SIG-M5 (cell line): ENCODE measurements around the gene PRKCG.

Source experiments
- DNase-seq: peaks from one replicate; lab custom pipeline; 2025; lab: John Stamatoyannopoulos, UW

The PRKCG gene

DNA sequence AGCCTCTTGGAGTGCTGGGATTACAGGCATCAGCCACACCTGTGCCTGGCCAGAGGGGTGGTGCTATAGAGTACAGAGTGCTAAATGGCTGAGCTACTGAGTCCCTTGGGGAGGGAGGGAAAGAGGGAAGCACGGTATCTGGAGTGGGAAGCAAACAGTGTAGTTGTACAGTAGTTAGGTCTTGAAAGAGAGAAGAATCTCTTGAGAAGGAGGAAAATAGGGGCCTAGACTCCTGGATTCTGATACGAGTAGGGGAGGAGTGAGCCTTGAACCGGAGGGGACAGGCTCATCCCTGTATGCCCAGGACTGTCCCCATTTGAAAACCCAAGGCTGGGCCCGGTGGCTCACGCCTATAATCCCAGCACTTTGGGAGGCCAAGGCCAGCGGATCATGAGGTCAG lies 9.2 kb upstream of the PRKCG start:
- no peak for DNase-seq

DNA sequence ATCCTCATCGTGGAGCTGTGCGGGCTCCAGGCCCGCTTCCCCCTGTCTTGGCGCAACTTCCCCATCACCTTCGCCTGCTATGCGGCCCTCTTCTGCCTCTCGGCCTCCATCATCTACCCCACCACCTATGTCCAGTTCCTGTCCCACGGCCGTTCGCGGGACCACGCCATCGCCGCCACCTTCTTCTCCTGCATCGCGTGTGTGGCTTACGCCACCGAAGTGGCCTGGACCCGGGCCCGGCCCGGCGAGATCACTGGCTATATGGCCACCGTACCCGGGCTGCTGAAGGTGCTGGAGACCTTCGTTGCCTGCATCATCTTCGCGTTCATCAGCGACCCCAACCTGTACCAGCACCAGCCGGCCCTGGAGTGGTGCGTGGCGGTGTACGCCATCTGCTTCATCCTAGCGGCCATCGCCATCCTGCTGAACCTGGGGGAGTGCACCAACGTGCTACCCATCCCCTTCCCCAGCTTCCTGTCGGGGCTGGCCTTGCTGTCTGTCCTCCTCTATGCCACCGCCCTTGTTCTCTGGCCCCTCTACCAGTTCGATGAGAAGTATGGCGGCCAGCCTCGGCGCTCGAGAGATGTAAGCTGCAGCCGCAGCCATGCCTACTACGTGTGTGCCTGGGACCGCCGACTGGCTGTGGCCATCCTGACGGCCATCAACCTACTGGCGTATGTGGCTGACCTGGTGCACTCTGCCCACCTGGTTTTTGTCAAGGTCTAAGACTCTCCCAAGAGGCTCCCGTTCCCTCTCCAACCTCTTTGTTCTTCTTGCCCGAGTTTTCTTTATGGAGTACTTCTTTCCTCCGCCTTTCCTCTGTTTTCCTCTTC lies 8.0 kb upstream of the PRKCG start:
- no peak for DNase-seq

DNA sequence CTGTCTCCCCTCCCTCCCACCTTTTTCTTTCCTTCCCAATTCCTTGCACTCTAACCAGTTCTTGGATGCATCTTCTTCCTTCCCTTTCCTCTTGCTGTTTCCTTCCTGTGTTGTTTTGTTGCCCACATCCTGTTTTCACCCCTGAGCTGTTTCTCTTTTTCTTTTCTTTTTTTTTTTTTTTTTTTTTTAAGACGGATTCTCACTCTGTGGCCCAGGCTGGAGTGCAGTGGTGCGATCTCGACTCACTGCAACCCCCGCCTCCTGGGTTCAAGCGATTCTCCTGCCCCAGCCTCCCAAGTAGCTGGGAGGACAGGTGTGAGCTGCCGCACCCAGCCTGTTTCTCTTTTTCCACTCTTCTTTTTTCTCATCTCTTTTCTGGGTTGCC lies 7.4 kb upstream of the PRKCG start:
- DNase-seq, result no peak

DNA sequence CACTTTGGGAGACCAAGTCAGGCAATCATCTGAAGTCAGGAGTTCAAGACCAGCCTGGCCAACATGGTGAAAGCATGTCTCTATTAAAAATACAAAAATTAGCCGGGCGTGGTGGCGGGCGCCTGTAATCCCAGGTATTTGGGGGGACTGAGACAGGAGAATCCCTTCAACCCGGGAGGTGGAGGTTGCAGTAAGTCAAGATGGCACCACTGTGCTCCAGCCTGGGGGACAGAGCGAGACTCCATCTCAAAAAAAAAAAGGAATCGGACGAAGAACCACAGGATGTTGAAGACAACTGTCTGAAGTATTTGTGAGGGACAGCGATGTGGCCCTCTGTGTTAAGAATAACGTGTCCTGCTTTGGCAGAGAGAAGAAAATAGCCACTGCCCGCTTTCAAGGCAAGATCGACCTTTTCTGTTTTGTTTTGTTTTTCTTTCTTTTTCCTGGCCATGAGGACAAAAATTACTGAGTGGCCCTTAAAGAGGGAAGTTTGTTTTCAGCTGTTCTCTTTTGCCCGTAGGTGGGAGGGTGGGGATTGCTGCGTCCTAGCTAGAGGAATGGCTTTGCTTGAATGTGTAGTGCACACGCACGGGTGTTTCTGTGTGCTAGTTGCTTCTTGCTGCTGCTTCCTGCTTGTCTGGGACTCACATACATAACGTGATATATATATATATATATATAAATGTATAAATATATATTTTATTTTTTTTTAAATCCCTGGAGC lies 6.2 kb upstream of the PRKCG start:
- no peak for DNase-seq

DNA sequence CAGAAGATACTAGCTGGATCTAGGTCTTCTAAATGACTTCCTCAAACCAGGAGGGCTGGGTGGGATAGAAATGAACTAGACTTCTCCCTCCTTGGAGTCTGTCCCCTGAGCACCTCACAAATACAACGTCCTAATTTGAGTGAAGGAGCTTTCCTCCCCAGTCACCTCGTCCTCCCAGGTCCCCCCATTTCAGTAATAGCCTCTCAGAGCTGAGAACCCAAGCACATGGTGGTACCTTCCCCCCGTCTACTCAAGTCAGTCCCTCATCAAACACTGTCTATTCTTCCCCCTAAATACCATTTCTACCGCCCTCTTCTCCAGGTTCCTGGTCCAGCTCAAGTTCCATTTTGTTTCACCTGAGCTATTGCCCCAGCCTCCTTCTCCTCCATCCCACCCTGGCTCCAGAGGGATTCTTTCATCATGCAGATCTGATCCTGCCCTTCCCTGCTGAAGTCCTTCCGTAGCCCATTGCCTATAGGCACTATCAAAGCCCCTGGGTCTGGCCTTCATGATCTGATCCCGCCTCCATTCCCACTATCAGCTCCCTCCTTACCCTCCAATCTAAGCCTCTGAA lies 5.3 kb upstream of the PRKCG start:
- DNase-seq, result no peak

DNA sequence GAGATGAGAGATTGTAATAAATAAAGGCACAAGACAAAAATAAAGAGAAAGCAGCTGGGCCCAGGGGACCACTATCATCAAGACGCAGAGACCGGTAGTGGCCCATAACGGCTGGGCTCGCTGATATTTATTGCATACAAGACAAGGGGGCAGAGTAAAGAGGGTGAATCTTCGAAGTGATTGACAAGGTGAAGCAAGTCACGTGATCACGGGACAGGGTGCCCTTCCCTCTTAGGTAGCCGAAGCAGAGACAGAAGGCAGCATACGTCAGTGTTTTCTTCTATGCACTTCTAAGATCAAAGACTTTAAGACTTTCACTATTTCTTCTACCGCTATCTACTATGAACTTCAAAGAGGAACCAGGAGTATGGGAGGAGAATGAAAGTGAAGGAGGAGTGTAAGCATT lies 4.6 kb upstream of the PRKCG start:
- no peak for DNase-seq

DNA sequence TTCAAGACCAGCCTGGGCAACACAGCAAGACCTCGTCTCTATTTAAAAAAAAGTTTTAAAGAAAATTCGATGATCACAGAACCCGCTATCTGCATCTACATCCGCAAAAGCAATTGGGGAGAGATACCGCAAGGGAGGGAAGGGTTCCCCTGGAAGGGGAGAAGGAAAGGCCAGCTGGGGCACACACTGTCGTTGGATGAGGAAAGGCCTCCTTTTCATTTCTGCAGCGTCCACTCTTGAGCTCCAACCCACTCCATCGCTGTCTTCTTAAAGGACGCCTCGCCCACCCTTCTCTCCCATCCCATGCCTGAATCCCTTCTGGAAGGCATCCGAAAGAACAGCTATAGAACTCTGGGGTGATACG lies 3.2 kb upstream of the PRKCG start:
- DNase-seq, result no peak

DNA sequence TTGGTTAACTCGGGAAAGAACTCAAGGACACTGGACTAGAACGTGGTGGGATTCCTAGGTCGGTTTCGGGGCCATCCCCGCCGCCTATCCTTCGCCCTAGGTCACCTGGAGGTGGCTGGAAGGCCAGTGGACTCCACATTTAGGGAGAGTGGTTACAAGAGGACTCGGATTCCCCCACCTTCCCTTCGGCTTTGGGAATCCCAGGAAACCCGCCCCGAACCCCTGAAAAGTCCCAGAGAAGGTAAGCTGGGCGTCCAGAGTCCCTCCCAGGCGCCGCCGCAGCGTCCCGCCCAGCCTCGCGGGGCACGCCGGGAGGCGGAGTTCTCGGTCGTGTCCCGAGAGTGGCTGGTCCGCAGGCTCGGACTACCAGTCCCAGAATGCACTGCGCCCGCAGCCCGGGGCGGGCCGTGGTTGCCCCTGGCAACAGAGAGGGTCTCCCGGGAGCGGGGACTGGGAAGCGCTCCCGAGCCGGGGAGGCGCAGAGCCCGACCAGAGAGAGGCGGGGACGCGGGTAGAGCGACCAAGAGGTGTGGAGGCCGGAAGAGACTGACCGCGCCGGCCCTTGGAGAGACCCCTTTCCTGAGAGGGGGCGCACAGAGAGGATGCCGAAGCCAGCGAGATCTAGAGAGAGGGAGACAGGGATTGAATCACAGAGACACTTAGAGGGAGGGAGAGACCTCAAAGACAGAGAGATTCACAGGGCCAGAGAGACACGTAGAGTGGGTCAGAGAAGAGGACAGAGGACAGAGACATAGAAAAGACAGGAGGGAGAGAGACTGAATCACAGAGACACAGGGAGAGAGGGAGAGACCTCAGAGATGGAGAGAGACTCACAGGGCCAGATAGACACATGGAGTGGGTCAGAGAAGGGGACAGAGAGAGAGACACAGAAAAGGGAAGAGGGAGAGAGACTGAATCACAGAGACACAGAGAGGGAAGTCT lies 2.6 kb upstream of the PRKCG start:
- no peak for DNase-seq

DNA sequence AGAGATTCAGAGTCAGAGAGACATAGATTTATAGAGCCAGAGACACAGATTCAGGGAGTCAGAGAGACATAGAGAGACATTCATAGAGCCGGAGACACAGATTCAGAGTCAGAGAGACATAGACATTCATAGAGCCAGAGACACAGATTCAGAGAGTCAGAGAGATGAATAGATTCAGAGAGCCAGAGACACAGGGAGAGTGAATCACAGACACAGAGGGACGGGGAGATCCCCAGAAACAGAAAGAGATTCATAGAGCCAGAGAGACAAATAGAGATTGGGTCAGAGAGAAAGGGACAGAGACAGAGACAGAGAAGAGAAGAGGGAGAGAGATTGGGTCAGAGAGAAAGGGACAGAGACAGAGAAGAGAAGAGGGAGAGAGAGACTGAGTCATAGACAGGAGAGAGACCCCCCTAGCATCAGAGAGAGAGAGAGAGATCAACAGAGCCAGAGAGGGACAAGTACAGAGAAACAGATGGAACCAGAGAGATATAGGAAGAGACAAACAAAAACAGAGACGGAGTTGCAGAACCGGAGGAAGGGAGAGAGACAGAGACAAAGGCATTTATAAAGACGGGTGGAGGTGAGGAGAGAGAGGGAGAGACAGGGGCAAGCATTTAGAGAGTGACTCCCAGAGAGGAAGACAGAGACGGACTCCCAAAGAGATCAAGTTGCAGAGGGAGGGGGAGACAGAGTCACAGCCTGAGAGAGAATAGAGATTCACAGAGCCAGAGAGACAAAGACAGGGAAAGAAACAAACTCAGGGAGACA lies 1.1 kb upstream of the PRKCG start:
- no peak for DNase-seq

DNA sequence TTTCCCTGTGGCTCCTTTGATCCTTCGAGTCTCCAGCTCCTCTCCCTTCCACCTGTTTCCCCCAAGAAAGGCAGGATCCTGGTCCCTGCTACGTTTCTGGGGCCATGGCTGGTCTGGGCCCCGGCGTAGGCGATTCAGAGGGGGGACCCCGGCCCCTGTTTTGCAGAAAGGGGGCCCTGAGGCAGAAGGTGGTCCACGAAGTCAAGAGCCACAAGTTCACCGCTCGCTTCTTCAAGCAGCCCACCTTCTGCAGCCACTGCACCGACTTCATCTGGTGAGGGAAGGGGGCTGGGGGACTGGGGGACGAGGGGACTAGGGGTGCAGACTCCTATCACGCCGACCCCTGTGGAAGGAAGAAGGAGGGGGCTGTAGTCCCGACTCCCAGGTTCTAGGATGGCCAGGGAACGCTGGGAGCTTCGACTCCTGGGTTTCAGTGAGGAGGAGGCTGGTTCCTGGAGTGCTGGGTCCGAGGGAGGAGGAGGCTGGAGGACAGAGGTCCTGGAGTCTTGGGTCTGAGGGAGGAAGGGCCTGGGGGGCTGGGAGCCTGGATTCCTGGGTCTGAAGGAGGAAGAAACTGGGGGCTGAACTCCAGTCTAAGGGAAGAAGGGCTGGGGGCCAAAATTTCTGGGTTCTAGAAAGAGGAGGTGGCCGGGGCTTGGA lies 524 bp downstream of the PRKCG start:
- no peak for DNase-seq

DNA sequence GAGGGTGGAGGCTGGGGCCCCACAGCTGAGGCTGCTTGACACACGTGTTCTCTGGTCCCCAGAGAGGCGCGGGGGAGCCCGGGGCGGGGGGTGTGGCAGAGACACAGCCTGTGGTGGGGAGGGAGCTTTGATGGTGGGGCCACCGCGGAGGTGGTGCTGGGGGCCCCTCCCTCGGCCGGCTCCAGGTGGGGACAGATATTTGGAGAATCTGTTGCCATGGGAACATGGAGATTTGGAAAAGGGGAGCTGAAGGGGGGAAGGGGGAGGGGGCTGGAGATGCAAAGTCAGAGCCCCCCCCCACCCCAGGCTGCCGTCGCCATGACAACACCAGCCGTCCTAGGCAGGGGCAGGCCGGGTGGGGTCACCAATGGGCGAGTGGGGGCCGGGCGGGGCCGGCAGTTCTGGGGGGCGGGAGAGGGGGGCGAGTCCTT lies 1.2 kb downstream of the PRKCG start:
- no peak for DNase-seq

DNA sequence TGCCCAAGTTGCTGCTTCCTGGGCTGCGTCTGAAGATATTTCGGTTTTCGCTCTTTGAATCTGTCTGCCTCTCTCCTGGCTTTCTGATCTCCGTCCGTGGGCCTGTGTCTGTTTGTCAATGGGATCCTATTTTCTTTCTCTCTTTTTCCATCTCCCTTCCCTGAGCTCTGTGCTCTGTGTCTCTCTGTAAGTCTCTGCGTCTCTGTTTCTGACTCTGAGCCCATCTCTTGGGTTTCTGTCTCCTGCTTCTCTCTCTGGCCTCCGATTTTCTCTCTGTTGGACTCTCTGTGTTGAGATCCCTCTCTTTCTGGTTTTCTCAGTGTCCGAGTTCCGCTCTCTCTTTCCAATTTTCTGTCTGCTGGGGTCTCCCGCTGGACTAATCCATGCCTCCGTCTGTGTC lies 1.7 kb downstream of the PRKCG start:
- no peak for DNase-seq

DNA sequence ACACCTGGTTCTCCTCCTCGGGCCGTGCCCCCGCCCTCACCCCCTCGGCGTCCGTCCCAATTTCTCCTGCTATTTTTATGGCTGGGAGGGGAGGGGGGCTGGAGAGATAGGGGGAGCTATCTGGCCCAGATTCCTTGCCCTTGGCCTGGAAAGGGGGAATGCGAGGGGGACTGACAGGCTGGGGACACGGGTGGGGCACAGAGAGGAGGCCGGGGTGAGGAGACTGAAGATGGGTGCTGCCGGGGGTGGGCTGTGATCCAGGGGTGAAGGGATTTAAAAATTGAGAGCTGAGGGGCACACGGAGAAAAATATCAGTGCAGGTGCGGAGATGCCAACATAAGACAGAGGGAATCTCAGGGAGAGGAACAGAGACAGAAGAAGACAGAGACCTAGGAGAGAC lies 2.3 kb downstream of the PRKCG start:
- no peak for DNase-seq

DNA sequence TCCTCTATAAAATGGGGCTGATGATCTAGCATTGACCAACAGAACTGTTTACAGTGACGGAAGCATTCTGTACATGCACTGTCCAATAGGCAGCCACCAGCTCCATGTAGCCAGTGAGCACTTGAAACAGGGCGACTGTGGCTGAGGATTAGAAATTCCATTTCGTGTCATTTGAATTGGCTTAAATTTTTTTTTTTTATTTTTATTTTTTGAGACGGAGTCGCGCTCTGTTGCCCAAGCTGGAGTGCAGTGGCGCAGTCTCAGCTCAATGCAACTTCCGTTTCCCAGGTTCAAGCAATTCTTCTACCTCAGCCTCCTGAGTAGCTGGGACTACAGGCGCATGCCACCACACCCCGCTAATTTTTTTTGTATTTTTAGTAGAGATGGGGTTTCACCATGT lies 3.0 kb downstream of the PRKCG start:
- no peak for DNase-seq

DNA sequence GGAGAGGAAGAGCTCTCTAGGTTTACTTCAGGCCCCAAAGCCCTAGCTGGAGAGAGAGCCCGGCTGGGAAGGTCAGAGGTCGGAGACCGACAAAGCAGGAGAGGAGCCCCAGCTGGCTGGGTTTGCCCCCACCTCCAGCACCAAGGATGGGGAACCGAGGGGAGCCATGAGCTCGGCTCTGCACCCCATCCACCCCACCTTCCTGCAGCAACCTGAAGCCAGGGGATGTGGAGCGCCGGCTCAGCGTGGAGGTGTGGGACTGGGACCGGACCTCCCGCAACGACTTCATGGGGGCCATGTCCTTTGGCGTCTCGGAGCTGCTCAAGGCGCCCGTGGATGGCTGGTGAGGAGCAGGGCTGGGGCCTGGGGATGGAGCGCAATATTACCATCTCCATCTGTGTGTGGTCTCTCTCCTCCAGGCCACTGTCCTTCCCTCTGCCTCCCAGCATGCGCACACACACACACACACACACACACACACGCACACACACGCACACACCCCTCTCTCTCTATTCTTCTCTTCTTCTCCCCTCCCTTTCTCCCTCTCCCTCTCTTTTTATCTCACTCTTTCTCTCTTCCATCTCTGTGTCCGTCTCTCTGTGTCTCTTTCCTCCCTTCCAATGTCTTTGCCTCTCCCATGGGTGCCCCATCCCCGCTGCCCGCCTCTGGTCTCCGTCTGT lies 10.4 kb downstream of the PRKCG start:
- DNase-seq, result no peak

DNA sequence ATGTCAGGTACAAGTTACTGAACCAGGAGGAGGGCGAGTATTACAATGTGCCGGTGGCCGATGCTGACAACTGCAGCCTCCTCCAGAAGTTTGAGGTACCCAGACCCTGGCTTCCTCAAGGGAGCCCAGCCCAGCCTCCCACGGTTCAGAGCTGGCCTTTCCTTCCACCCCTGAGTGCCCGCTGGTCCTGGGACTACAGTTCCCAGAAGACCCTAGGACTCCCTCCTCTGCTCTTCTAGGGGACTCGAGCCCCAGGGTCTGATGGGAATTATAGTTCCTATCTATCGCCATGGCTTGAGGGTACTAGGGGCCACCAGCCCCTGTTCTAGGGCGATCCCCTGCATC lies 11.0 kb downstream of the PRKCG start:
- no peak for DNase-seq

DNA sequence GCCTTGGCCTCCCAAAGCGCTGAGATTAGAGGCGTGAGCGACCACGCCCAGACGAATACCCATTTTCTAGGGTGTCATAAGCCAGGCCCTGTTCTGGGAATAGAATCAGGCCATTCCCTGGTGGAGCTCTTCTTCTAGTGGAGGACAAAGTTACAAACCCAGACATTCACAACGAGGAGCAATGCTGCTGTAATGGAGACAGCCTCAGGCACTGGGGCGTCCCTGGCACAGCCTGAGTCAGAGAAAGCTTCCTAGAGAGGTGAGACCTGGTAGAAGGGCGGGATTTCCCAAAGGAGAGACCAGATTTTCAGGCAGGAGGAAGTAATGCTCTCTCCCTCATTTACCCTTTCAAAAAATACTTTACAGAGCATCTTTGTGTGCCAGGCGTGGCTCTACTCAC lies 12.7 kb downstream of the PRKCG start:
- DNase-seq, result no peak

DNA sequence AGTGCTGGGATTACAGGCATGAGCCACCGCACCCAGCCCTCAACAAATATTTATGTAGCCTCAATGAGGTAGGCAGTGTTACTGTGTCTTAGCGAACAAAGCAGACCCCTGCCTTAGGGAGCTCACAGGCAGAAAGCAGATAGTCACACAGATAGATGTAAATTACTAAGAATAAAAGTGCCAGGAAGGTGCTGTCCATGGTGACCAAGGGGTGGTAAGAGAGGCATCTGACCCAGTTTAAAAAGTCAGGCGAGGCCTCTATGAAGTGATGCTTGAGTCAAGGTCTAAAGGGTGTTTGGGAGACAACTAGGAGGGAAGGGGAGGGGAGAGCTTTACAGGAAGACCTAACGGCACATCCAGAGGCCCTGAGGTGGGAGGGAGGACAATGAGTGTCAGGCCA lies 14.7 kb downstream of the PRKCG start:
- DNase-seq, result no peak

DNA sequence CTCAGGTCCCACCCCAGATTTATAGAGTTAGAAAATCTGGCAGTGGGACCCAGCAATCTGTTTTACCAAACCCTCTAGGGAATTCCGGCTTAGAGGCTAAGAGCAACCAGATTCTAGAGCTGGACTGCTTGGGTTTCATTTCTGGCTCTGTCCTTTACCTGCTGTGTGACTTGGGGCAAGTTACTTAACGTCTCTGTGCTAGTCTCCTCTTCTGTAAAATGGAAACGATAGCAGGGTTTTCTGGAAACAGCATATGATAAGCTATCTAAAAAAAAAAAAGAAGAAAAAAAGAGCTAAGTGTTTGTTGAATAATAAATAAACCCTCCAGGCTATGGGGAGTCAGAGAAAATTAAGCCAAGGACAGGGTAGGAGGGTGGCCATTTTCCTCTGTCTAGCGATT lies 15.5 kb downstream of the PRKCG start:
- no peak for DNase-seq

DNA sequence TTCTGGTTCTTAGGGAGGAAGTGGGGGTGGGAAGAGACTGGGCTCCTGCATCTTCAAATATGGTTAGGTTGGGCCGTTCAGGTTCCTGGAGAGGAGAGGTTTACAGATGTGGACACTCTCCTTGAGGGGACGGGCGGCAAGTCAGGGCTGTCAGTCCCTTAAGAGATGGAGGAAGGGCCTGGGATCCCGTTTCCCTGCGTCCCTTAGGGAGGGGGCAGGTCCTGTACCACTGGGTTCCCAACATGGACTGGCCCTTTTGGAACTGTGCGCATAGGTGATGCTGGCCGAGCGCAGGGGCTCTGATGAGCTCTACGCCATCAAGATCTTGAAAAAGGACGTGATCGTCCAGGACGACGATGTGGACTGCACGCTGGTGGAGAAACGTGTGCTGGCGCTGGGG lies 16.2 kb downstream of the PRKCG start:
- DNase-seq, result no peak
